Skeletal muscle tissue (tissue), 4 donors: ENCODE measurements around the gene ADCY9. TPM values are rescaled to one million over a fixed set of nuclear protein-coding genes. Genes with fewer than 3 reads are reported as not detected.

ENCODE experiments used
- H3K27ac ChIP-seq: one replicate; pipeline ENCODE4 v1.7.0; 2013; ENCODE audit warnings: mild to moderate bottlenecking, low read depth, low read length, inconsistent platforms
- H3K27me3 ChIP-seq, 3 donors: one replicate each; pipeline ENCODE4 v1.7.0; 2013; ENCODE audit warnings: low read length in 3 of 3; ENCODE audit not compliant: control insufficient read depth in 3 of 3, insufficient read depth in 3 of 3
- H3K36me3 ChIP-seq, 3 donors: one replicate each; pipeline ENCODE4 v1.7.0; 2013; ENCODE audit warnings: low read length in 3 of 3; ENCODE audit not compliant: control insufficient read depth in 3 of 3, insufficient read depth in 3 of 3
- H3K4me1 ChIP-seq, 3 donors: one replicate each; pipeline ENCODE4 v1.7.0; 2013; ENCODE audit warnings: low read length in 3 of 3, mild to moderate bottlenecking in 3 of 3; ENCODE audit not compliant: control insufficient read depth in 3 of 3, insufficient read depth in 3 of 3
- H3K4me3 ChIP-seq, 3 donors: one replicate each; pipeline ENCODE4 v1.7.0; 2013; ENCODE audit warnings: low read length in 3 of 3
- H3K9ac ChIP-seq, 3 donors: one replicate each; pipeline ENCODE4 v1.7.0; 2013; ENCODE audit warnings: low read length in 3 of 3, mild to moderate bottlenecking in 3 of 3, moderate library complexity in 2 of 3, low read depth in 1 of 3
- H3K9me3 ChIP-seq, 3 donors: one replicate each; pipeline ENCODE4 v1.7.0; 2013; ENCODE audit warnings: low read length in 3 of 3; ENCODE audit not compliant: control insufficient read depth in 3 of 3
- total RNA-seq: library from RNA; depleted of rRNA; stranded (reverse); fragments of >200 nt; gene quantifications from one replicate; pipeline ENCODE4 v1.2.3, GENCODE V29; 2014
- donor health status: Osteomylitis.

Gene ADCY9
- total RNA-seq, 1 donor from 2014 or later: 8.9 TPM

DNA sequence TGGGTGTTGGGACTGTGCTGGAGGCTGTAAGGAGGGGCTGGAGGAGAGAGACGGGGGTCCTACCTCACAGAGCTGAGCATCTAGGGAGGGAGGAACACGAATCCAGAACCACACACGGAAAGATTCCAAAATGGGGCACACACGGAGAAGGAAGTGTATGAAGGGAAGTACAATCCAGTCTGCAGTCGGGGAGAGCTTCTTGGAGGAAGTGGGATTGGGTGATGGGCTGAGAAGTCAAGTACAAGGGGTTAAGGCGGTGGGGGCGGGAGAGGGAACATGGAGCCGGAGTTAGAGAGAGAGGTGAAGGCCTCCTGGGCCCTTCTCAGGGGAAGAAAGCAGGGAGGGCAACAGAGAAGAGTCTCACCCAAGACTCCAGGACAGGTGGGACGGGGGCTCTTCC is 128.2 kb downstream of the ADCY9 start:
- peaks cover 23 to 37% (median 31%) of the 10 kb centered on the region in 3 donors for H3K36me3 ChIP-seq
- no peaks in the 10 kb centered on the region for H3K9me3 ChIP-seq

DNA sequence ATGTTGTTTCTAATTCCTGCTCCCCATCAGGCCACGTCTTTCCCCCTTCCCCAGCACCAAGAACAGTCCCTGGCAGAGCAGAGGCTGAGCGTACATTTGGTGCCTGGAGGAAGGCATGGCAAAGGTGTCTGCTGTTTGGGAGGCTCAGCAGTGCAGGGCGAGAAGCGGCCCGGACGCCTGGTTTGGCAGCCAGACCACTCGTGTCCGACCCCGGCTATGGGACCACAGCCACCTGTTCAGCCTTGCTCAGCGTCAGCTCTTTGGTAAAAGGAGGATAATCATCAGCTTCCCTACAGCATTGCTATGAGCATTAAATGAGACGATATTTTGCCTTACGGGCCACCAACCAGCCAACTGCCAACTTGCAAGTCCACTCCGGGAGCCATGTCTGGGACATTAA is 129.0 kb downstream of the ADCY9 start:
- no peak overlapping the region for H3K9ac ChIP-seq
- no peaks in the 10 kb centered on the region for H3K9me3 ChIP-seq

More for the DNA sequence above, 128.2 kb downstream of the ADCY9 start:
- Histone ChIP-seq H3K27ac (no peak overlapping the region), H3K4me1 (peaks cover 0 to 5% (median 2%) of the 10 kb centered on the region in 3 donors), H3K4me3 (no peak overlapping the region), H3K9ac (no peak overlapping the region), H3K27me3 (no peaks in the 10 kb centered on the region)

DNA sequence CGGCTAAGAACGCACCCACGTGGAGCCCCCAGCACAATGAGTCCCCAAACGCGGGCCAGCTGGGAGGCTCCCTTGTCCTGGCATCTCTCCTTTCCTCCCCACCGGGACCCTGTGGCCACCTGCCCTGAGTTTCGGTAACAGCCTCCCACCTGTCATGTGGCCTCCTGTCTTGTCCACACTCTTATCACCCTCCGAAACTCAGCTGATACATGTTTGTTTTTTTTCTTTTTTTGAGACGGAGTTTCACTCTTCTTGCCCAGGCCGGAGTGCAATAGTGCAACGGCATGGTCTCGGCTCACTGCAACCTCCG is 130.1 kb downstream of the ADCY9 start:
- Histone ChIP-seq H3K27me3 (no peaks in the 10 kb centered on the region), H3K27ac (no peak overlapping the region), H3K4me1 (peaks cover 2 to 9% (median 2%) of the 10 kb centered on the region in 3 donors), H3K9me3 (no peaks in the 10 kb centered on the region), H3K36me3 (peaks cover 22 to 38% (median 36%) of the 10 kb centered on the region in 3 donors), H3K4me3 (no peak overlapping the region), H3K9ac (no peak overlapping the region)

More for the DNA sequence above, 129.0 kb downstream of the ADCY9 start:
- H3K4me1 ChIP-seq: peaks cover 2 to 9% (median 2%) of the 10 kb centered on the region in 3 donors
- H3K36me3 ChIP-seq: peaks cover 21 to 35% (median 32%) of the 10 kb centered on the region in 3 donors
- no peak overlapping the region for H3K4me3 ChIP-seq
- no peak overlapping the region for H3K27ac ChIP-seq
- no peaks in the 10 kb centered on the region for H3K27me3 ChIP-seq

DNA sequence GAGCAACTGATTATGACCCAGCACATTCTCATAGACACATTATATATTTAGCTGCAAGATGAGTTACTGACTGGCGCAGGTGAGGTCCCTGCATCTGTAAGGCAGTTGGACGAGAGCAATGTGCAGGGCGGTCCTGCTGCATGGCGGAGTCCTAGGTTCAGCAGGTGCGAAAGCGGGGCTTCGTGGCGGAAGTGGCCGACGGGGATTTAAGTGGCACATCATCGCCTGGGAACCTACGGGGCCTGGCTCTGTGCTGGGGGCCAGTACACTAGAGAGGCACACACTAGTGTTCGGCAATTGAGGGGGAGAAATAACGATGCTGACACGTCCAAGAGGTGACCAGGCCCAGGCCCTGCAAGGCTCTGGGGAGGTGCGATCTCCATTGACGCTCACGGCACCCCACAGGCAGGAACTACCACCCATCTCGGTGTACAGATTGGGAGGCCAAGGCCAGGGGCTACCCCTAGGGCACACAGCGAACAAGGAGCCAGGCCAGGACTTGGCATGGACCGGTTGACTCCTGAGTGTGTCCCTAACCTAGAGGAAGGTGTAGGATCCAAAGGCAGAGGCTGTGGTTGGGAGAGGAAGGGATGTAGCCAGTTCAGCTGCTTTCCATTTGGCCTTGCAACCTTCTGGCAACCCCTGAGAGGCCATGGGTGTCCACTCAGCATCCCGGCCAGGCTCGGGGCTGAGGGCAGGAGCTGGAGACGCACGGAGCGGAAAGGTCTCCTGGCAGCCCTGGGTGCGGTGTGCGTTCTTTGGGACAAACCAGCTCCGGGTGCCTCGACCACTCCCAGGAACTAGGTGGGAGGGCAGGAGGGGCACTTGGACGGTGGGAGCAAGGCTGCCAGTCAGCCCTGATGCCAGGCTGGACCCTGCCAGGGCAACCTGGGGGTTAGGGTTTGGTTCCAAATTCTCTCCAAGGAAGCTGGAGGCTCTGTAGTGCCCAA is 131.9 kb downstream of the ADCY9 start:
- Histone ChIP-seq H3K36me3 (peaks cover 27 to 43% (median 40%) of the 10 kb centered on the region in 3 donors), H3K27ac (no peak overlapping the region), H3K9me3 (no peaks in the 10 kb centered on the region), H3K27me3 (no peaks in the 10 kb centered on the region), H3K4me1 (peaks cover 2 to 9% (median 2%) of the 10 kb centered on the region in 3 donors), H3K9ac (no peak overlapping the region), H3K4me3 (no peak overlapping the region)

DNA sequence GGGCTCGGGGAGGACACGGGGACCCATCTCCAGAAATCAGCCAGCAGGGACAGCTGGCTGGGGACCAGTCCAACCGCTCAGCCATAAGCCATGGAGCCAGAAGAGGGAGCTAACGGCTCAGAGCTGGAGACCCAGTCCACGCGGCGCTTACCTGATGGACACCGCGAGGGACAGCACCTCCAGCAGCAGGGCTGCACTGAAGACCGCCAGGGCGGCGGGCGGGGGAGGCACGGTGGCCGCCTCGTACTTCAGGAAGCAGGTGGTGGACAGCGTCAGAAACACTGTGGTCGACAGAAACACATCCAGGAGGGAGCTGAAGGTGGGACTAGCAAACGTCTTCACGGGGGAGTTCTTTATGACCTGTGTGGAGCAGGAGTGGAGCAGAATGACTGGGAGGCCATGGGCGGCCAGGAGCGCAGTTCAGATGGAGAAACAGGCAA is 133.1 kb downstream of the ADCY9 start:
- no peak overlapping the region for H3K27ac ChIP-seq
- no peak overlapping the region for H3K4me3 ChIP-seq
- peaks cover 32 to 49% (median 38%) of the 10 kb centered on the region in 3 donors for H3K36me3 ChIP-seq
- H3K4me1 ChIP-seq: peaks cover 2 to 9% (median 2%) of the 10 kb centered on the region in 3 donors
- no peaks in the 10 kb centered on the region for H3K9me3 ChIP-seq
- H3K27me3 ChIP-seq: no peaks in the 10 kb centered on the region
- peak overlapping the region in 1 of 3 donors; percentile 25 for H3K9ac ChIP-seq

DNA sequence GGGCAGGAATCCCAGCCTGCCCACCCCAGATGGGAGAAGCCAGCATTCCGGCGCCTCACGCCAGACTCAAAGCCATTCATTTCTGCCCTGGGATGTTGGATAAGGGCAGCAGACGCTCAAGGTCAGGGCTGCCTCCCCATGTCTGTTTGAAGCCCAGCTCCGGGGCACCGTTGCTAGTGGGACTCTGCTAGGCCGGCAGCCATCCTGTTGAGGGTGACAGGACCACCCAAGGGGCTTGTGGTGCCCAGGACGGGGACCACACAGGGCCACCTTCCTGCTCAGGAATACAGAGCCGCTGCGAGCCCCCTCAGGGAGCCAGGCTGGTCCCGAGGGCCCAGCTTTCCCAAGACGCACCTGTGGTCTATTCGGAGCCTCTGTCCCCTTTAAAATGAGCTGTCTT is 134.0 kb downstream of the ADCY9 start:
- H3K36me3 ChIP-seq: peaks cover 29 to 49% (median 37%) of the 10 kb centered on the region in 3 donors
- H3K27ac ChIP-seq: no peak overlapping the region
- no peak overlapping the region for H3K4me3 ChIP-seq
- H3K27me3 ChIP-seq: no peaks in the 10 kb centered on the region
- H3K9ac ChIP-seq: no peak overlapping the region
- peaks cover 2 to 9% (median 2%) of the 10 kb centered on the region in 3 donors for H3K4me1 ChIP-seq
- H3K9me3 ChIP-seq: no peaks in the 10 kb centered on the region

DNA sequence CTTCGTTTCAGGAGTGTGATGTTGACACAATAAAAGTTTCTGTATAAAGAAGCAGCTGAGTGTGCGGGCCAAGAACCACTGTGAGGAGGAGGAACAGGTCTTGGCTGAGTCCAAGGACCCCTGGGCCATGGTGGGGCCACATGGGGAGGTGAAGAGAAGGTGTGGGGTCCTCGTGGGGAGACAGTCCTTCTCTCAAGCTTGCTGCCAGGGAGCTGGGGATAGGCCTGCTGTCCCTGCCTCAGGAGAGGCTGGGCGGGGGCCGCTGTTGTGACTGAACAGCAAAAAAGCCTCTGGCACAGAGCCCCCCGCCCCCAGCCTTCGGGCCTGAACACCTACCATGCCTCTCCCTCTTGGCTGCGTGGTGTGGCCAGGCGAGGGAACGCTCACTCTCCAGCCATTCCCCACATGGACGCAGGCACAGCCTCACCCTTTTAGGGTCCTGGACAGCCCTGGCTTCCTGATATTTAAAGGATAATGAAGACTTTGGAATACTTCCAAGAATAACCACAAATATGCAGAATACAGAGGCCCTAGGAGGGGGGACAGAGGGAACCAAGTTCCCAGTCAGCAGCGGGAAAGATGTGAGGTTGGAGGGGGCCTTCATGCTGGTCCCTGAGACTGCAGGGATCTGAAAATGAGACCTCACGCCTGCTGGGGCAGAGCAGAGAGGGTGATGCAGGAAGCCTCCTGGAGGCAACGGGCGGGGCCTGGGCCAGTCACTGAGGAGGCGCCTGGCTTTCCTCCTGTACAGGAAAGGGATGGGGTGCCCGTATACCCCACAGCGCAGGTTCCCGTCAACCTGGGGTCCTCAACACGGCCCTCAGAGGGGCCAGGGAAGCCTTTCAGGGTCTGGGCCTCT is 135.8 kb downstream of the ADCY9 start:
- H3K27ac ChIP-seq: no peak overlapping the region

DNA sequence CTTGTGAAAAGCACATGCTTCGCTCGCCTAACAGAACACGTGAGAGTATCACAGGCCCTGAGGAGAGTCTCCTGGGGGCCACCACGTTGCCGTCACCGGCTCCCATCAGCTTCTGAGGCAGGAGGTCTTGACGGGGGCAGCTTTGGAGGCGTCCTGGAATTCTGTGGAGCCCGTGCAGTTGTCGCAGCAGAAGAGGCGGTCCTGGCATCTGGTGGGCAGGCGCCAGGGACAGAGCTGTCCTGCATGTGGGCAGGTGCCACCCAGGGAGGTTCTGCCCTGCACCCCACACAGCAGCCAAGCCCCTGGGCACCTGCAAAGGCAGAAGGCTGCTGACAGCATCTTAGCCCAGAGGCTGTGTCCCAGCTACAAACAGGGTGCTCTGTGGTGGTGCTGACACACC is 136.7 kb downstream of the ADCY9 start:
- no peak overlapping the region for H3K27ac ChIP-seq
- H3K4me3 ChIP-seq: no peak overlapping the region
- H3K9ac ChIP-seq: no peak overlapping the region
- H3K9me3 ChIP-seq: no peaks in the 10 kb centered on the region
- no peaks in the 10 kb centered on the region for H3K27me3 ChIP-seq
- H3K4me1 ChIP-seq: peaks cover 2 to 9% (median 2%) of the 10 kb centered on the region in 3 donors
- H3K36me3 ChIP-seq: peaks cover 37 to 53% (median 44%) of the 10 kb centered on the region in 3 donors

More for the DNA sequence above, 135.8 kb downstream of the ADCY9 start:
- Histone ChIP-seq H3K4me1 (peaks cover 2 to 9% (median 2%) of the 10 kb centered on the region in 3 donors), H3K27me3 (no peaks in the 10 kb centered on the region), H3K9me3 (no peaks in the 10 kb centered on the region), H3K4me3 (no peak overlapping the region), H3K36me3 (peaks cover 34 to 49% (median 44%) of the 10 kb centered on the region in 3 donors), H3K9ac (peak overlapping the region in 1 of 3 donors; percentile 25)

DNA sequence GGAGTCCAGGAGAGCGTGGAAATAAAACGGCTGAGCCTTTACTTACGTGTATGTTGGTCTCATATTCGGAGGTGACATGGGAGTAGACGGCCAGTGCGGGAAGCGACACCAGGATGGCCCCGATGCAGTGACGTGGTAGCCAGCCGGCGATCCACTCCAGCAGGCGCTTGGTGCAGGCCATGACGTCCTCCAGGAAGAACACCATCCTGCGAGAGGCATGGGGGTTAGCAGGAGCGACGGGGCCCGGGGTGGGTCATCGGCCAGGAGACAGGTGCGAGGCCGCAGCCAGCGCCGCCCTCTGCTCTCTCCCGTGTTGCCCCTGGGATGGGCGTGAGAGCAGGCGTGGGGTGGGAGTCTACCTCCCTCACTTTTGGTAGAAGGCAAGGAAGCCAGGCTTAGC is 137.2 kb downstream of the ADCY9 start:
- H3K4me1 ChIP-seq: peaks cover 2 to 9% (median 2%) of the 10 kb centered on the region in 3 donors
- H3K9ac ChIP-seq: no peak overlapping the region
- peaks cover 37 to 53% (median 44%) of the 10 kb centered on the region in 3 donors for H3K36me3 ChIP-seq
- no peak overlapping the region for H3K27ac ChIP-seq
- no peaks in the 10 kb centered on the region for H3K27me3 ChIP-seq
- H3K9me3 ChIP-seq: no peaks in the 10 kb centered on the region
- H3K4me3 ChIP-seq: no peak overlapping the region
